Measurements from ENCODE around the gene IL36B.

Gene IL36B

DNA sequence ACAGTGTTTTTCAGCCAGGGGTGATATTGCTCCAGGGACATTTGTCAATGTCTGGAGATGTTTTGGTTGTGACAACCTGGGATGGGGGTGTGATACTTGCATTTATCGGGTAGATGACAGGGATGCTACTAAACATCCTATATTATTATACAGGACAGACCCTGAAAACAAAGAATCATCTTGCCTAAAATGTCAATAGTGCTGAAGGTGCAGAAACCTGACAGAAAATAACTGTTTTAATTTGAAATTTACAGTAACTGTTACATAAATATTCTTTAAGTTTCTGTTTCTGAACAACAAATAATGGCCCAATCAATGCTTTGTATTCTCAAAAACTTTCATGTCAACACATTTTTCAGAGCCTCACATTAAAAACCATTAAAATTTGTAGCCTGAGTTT lies 45.4 kb downstream of the IL36B start (continued):
- TF ChIP-seq ZNF70 (CRISPR knock-in tag; IDR thresholded peaks at IDR 0.05), result no peak

DNA sequence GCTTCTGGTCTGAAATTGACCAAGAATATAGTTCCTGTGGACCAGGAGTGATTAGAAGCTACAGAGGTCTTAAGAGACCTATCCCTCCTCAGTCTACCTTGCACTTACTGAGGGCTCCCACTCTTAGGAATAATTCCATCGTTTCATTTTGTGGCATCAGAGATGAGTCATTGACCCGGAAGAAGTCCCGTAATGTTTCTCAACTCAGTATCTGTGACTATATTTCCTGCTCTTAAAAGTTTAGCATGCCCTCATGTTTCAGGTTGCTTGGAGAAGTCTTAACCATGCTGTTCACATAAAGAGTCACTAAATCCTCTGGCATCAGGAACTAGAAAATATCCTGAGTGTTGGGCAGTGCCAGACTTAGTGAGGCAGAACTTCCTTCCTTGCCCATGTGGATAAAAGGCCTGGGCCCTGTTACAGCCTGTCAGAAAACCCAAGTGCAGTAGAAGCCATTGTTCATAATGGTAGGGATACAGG lies 47.6 kb downstream of the IL36B start, which contains the start of gene IL36A:
IL36A (plus strand) TSS at position 430 of the 480 bp plus-strand sequence. CDS start 413 bp downstream, outside the sequence.
- no peak for TF ChIP-seq ZC3H10 (CRISPR knock-in tag; IDR thresholded peaks at IDR 0.05)
- TF ChIP-seq, protein P1, sequence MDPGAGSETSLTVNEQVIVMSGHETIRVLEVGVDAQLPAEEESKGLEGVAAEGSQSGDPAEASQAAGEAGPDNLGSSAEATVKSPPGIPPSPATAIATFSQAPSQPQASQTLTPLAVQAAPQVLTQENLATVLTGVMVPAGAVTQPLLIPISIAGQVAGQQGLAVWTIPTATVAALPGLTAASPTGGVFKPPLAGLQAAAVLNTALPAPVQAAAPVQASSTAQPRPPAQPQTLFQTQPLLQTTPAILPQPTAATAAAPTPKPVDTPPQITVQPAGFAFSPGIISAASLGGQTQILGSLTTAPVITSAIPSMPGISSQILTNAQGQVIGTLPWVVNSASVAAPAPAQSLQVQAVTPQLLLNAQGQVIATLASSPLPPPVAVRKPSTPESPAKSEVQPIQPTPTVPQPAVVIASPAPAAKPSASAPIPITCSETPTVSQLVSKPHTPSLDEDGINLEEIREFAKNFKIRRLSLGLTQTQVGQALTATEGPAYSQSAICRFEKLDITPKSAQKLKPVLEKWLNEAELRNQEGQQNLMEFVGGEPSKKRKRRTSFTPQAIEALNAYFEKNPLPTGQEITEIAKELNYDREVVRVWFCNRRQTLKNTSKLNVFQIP (CRISPR knock-in tag; IDR thresholded peaks at IDR 0.05; ENCODE audit: borderline replicate concordance, low read depth), result no peak
- TF ChIP-seq ZFP30 (CRISPR knock-in tag; IDR thresholded peaks at IDR 0.05), result no peak
- no peak for TF ChIP-seq TCF4 (CRISPR knock-in tag; IDR thresholded peaks at IDR 0.05; ENCODE audit: borderline replicate concordance)
- TF ChIP-seq RARB (CRISPR knock-in tag; IDR thresholded peaks at IDR 0.05), result no peak
- TF ChIP-seq, protein P2, sequence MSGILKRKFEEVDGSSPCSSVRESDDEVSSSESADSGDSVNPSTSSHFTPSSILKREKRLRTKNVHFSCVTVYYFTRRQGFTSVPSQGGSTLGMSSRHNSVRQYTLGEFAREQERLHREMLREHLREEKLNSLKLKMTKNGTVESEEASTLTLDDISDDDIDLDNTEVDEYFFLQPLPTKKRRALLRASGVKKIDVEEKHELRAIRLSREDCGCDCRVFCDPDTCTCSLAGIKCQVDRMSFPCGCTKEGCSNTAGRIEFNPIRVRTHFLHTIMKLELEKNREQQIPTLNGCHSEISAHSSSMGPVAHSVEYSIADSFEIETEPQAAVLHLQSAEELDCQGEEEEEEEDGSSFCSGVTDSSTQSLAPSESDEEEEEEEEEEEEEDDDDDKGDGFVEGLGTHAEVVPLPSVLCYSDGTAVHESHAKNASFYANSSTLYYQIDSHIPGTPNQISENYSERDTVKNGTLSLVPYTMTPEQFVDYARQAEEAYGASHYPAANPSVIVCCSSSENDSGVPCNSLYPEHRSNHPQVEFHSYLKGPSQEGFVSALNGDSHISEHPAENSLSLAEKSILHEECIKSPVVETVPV (CRISPR knock-in tag; IDR thresholded peaks at IDR 0.05), result no peak
- no peak for TF ChIP-seq ZFP3 (CRISPR knock-in tag; IDR thresholded peaks at IDR 0.05)
- TF ChIP-seq ZNF565 (CRISPR knock-in tag; conservative IDR thresholded peaks at IDR 0.05; ENCODE audit: low read depth), result no peak
- TF ChIP-seq PPARA (CRISPR knock-in tag; IDR thresholded peaks at IDR 0.05; ENCODE audit: borderline replicate concordance), result no peak
- TF ChIP-seq ZNF8 (CRISPR knock-in tag; IDR thresholded peaks at IDR 0.05), result no peak
- no peak for TF ChIP-seq GLIS3 (CRISPR knock-in tag; IDR thresholded peaks at IDR 0.05)
- no peak for TF ChIP-seq SNAI2 (CRISPR knock-in tag; IDR thresholded peaks at IDR 0.05)
- no peak for ATAC-seq

DNA sequence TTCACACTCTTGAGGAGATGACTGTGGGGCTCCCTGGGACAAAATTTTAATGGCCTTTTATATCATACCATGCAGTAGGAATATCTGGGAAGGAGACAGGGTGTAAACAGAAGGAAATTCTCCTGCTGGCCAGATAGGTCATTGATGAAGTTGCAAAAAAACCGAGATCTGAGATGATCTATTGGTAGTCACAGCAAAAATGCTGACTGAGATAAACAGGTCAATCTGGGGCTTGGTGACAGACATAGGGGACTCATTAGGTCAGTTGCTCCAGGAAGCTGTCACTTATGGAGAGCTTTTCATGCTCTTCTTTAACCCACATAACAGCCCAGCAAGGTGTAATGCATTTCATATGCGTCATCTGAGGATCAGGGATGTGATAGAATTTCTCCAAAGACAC lies 50.0 kb downstream of the IL36B start:
- ATAC-seq, result no peak
- TF ChIP-seq ISL1 (CRISPR knock-in tag; IDR thresholded peaks at IDR 0.05) (no peak), ZC3H10 (CRISPR knock-in tag; IDR thresholded peaks at IDR 0.05) (no peak), OSR1 (CRISPR knock-in tag; IDR thresholded peaks at IDR 0.05) (no peak), GLIS3 (CRISPR knock-in tag; IDR thresholded peaks at IDR 0.05) (no peak), ESRRG (CRISPR knock-in tag; IDR thresholded peaks at IDR 0.05) (no peak), ZFP3 (CRISPR knock-in tag; IDR thresholded peaks at IDR 0.05) (no peak)
- TF ChIP-seq, protein P3, sequence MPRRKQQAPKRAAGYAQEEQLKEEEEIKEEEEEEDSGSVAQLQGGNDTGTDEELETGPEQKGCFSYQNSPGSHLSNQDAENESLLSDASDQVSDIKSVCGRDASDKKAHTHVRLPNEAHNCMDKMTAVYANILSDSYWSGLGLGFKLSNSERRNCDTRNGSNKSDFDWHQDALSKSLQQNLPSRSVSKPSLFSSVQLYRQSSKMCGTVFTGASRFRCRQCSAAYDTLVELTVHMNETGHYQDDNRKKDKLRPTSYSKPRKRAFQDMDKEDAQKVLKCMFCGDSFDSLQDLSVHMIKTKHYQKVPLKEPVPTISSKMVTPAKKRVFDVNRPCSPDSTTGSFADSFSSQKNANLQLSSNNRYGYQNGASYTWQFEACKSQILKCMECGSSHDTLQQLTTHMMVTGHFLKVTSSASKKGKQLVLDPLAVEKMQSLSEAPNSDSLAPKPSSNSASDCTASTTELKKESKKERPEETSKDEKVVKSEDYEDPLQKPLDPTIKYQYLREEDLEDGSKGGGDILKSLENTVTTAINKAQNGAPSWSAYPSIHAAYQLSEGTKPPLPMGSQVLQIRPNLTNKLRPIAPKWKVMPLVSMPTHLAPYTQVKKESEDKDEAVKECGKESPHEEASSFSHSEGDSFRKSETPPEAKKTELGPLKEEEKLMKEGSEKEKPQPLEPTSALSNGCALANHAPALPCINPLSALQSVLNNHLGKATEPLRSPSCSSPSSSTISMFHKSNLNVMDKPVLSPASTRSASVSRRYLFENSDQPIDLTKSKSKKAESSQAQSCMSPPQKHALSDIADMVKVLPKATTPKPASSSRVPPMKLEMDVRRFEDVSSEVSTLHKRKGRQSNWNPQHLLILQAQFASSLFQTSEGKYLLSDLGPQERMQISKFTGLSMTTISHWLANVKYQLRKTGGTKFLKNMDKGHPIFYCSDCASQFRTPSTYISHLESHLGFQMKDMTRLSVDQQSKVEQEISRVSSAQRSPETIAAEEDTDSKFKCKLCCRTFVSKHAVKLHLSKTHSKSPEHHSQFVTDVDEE (CRISPR knock-in tag; IDR thresholded peaks at IDR 0.05), result no peak
- TF ChIP-seq, protein P4, sequence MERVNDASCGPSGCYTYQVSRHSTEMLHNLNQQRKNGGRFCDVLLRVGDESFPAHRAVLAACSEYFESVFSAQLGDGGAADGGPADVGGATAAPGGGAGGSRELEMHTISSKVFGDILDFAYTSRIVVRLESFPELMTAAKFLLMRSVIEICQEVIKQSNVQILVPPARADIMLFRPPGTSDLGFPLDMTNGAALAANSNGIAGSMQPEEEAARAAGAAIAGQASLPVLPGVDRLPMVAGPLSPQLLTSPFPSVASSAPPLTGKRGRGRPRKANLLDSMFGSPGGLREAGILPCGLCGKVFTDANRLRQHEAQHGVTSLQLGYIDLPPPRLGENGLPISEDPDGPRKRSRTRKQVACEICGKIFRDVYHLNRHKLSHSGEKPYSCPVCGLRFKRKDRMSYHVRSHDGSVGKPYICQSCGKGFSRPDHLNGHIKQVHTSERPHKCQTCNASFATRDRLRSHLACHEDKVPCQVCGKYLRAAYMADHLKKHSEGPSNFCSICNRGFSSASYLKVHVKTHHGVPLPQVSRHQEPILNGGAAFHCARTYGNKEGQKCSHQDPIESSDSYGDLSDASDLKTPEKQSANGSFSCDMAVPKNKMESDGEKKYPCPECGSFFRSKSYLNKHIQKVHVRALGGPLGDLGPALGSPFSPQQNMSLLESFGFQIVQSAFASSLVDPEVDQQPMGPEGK (CRISPR knock-in tag; IDR thresholded peaks at IDR 0.05; ENCODE audit: borderline replicate concordance), result no peak

DNA sequence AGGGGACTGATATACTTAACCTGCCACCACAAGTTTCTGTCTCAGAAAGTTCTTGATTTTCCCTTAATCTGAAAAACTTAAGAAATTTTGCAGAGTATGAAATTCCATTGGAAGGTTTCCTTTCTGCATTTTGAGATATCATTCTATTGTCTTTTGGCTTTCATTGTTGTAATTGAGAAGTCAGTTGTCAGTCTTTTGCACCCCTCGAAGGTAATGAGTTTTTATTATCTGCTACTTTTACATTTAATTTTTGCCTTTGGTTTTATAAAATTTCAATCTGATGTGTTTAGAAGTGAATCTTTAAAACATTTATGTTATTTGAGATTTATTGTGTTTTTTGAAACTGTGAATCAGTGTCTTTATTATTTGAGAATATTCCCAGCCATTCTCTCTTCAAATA lies 52.2 kb downstream of the IL36B start:
- no peak for ATAC-seq
- TF ChIP-seq OSR1 (CRISPR knock-in tag; IDR thresholded peaks at IDR 0.05) (no peak), ZFP30 (CRISPR knock-in tag; IDR thresholded peaks at IDR 0.05) (no peak), SNAI2 (CRISPR knock-in tag; IDR thresholded peaks at IDR 0.05) (no peak), TCF4 (CRISPR knock-in tag; IDR thresholded peaks at IDR 0.05; ENCODE audit: borderline replicate concordance) (no peak), ISL1 (CRISPR knock-in tag; IDR thresholded peaks at IDR 0.05) (no peak), ZNF565 (CRISPR knock-in tag; conservative IDR thresholded peaks at IDR 0.05; ENCODE audit: low read depth) (no peak), TOX (CRISPR knock-in tag; IDR thresholded peaks at IDR 0.05; ENCODE audit: borderline replicate concordance) (no peak), ZNF8 (CRISPR knock-in tag; IDR thresholded peaks at IDR 0.05) (no peak), ESRRG (CRISPR knock-in tag; IDR thresholded peaks at IDR 0.05) (no peak), ZFP3 (CRISPR knock-in tag; IDR thresholded peaks at IDR 0.05) (no peak), ARNTL (CRISPR knock-in tag; IDR thresholded peaks at IDR 0.05; ENCODE audit: borderline replicate concordance, low read depth) (no peak), BACH2 (CRISPR knock-in tag; IDR thresholded peaks at IDR 0.05; ENCODE audit: borderline replicate concordance) (no peak), RARB (CRISPR knock-in tag; IDR thresholded peaks at IDR 0.05) (no peak), PPARA (CRISPR knock-in tag; IDR thresholded peaks at IDR 0.05; ENCODE audit: borderline replicate concordance) (no peak), ZNF70 (CRISPR knock-in tag; IDR thresholded peaks at IDR 0.05) (no peak)
- TF ChIP-seq, protein P2 (CRISPR knock-in tag; IDR thresholded peaks at IDR 0.05), result no peak
- TF ChIP-seq, protein P3 (CRISPR knock-in tag; IDR thresholded peaks at IDR 0.05), result no peak
